ENCODE results near the gene TRAF3IP1.

Gene TRAF3IP1

GRCh38 chr2:238277695-238278094 lies 42.6 kb upstream of the TRAF3IP1 start:
- in situ Hi-C loops (cut with HindIII; ENCODE audit: low sequenced_read_pairs) = no loop called here
- no peak overlapping the region for H3K4me3 ChIP-seq (ENCODE audit: low read depth, low read length)
- TF ChIP-seq, protein P1, sequence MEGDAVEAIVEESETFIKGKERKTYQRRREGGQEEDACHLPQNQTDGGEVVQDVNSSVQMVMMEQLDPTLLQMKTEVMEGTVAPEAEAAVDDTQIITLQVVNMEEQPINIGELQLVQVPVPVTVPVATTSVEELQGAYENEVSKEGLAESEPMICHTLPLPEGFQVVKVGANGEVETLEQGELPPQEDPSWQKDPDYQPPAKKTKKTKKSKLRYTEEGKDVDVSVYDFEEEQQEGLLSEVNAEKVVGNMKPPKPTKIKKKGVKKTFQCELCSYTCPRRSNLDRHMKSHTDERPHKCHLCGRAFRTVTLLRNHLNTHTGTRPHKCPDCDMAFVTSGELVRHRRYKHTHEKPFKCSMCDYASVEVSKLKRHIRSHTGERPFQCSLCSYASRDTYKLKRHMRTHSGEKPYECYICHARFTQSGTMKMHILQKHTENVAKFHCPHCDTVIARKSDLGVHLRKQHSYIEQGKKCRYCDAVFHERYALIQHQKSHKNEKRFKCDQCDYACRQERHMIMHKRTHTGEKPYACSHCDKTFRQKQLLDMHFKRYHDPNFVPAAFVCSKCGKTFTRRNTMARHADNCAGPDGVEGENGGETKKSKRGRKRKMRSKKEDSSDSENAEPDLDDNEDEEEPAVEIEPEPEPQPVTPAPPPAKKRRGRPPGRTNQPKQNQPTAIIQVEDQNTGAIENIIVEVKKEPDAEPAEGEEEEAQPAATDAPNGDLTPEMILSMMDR (IDR thresholded peaks at IDR 0.05; ENCODE audit: low read depth, low read length, missing control alignments) = peak; percentile 21
- DNase-seq (ENCODE audit: low read depth) = no peak

DNA sequence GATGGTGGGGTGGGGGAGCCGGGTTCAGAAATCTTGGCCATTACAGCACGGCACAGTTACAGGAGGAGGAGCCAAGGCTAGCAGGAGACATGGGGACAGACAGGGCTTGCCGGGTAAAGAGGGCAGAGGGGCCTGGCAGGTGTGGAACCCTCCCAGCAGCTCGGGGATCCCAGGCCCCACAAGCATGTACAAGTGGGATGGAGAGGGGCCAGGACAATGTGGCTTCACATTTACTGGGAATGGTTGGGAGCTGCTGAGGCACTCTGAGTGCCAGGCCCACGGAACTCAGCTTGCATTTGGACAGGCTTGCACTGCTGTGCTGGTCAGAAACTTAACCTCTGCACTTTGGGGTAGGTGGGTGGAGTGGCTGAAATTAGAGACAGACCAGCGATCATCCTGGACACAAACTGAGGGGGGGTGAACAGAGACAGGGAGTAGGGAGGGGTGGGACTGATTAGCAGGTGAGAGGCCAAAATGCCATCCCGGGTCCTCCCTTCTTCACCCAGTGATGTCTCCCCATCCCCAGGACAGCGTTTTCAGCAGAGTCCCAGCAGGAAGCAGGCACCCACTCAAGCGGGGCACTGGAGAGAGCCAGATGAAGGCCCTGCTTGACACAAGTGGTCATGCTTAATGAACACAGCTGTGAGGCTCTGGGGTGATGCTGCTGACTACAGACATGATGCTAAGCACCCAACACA lies 41.5 kb upstream of the TRAF3IP1 start:
- DNase-seq (ENCODE audit: low read depth) = no peak
- in situ Hi-C loops (cut with HindIII; ENCODE audit: low sequenced_read_pairs) = no loop called here
- no peak overlapping the region for H3K4me3 ChIP-seq (ENCODE audit: low read depth, low read length)
- TF ChIP-seq, protein P1 (IDR thresholded peaks at IDR 0.05; ENCODE audit: low read depth, low read length, missing control alignments) = no peak

- TF ChIP-seq, protein P1 (IDR thresholded peaks at IDR 0.05; ENCODE audit: low read depth, low read length, missing control alignments) = no peak
Observed at GRCh38 chr2:238279324-238279682, 41.0 kb upstream of the TRAF3IP1 start.

DNA sequence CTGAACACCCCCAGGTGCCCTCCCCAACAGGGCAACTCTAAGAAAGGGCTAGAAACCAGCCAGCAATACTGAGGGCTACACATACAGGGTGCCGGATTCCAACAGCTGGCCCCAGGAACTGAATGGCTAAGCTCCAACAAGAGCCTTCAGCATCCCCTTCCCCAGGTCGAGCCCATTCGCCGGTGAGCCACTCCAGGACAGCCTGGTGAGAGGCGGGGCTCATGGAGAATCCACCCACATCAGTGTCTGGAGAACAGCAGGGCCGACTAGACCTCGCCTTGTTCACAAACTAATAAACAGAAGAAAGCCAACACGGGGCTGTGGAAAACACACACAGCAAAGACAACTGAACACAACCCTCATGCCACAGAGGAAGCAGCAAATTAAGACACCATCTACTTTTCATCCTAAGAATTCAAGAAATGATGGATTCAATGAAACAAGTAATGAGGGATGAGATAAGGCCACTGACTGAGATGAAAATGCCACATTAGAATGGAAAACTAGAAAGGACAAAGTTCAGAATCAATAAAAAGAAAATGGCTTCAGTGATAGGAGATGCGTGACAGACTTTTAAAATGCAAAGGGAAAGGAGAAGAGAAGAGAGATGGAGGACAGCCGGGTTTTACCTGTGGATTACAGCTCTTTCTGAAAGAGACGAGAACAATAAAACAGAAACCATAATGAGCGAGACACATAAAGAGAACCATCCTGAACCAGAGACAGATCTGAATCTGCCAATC lies 40.1 kb upstream of the TRAF3IP1 start:
- DNase-seq (ENCODE audit: low read depth) = no peak
- no peak overlapping the region for H3K4me3 ChIP-seq (ENCODE audit: low read depth, low read length)
- in situ Hi-C loops (cut with HindIII; ENCODE audit: low sequenced_read_pairs) = no loop called here
- TF ChIP-seq, protein P1 (IDR thresholded peaks at IDR 0.05; ENCODE audit: low read depth, low read length, missing control alignments) = no peak

More at GRCh38 chr2:238279324-238279682, 41.0 kb upstream of the TRAF3IP1 start:
- no peak overlapping the region for H3K4me3 ChIP-seq (ENCODE audit: low read depth, low read length)
- no peak for DNase-seq (ENCODE audit: low read depth)
- in situ Hi-C loops (cut with HindIII; ENCODE audit: low sequenced_read_pairs) = no loop called here

- H3K4me3 ChIP-seq (ENCODE audit: low read depth, low read length) = no peak overlapping the region
- no peak for DNase-seq (ENCODE audit: low read depth)
- in situ Hi-C loops (cut with HindIII; ENCODE audit: low sequenced_read_pairs) = no loop called here
- TF ChIP-seq, protein P1 (IDR thresholded peaks at IDR 0.05; ENCODE audit: low read depth, low read length, missing control alignments) = no peak
Observed at GRCh38 chr2:238281826-238282480, 38.4 kb upstream of the TRAF3IP1 start.

- DNase-seq (ENCODE audit: low read depth) = no peak
- TF ChIP-seq, protein P1 (IDR thresholded peaks at IDR 0.05; ENCODE audit: low read depth, low read length, missing control alignments) = no peak
- H3K4me3 ChIP-seq (ENCODE audit: low read depth, low read length) = no peak overlapping the region
- in situ Hi-C loops (cut with HindIII; ENCODE audit: low sequenced_read_pairs) = no loop called here
Observed at GRCh38 chr2:238282861-238283738, 37.2 kb upstream of the TRAF3IP1 start.

Measured in astrocyte of the cerebellum (primary cell).